Coronary artery (tissue), 2 donors: ENCODE results near the gene PPL.
"Not testable (repeated sequence)": the region's sequence is repeated elsewhere in the genome, so short reads cannot be mapped to it uniquely, and the experiment has no call there.

Experiments
- DNase-seq: peaks from one replicate; pipeline ENCODE4 v3.0.0-alpha.2; 2017; ENCODE audit warnings: low spot score
- H3K27ac ChIP-seq, 2 donors: fragments of 200-600 bp; sonication (generic); one replicate each; pipeline ENCODE4 v1.5.1; 2016 to 2019
- H3K4me3 ChIP-seq: fragments of 200-600 bp; sonication (generic); 2 replicates; pipeline ENCODE4 v1.5.1; 2016; ENCODE audit warnings: mild to moderate bottlenecking, moderate library complexity
- TF ChIP-seq, protein P1 (sequence below): fragments of 200-600 bp; sonication (generic); IDR thresholded peaks from one replicate; pipeline ENCODE4 v1.5.1; 2019; ENCODE audit warnings: antibody characterized with exemption

The PPL gene

GRCh38 chr16:4968879-4969483 is 32.0 kb upstream of the PPL start:
- Histone ChIP-seq H3K4me3 (no peak overlapping the region), H3K27ac (no peak overlapping the region)
- DNase-seq: no peak
- TF ChIP-seq, protein P1, sequence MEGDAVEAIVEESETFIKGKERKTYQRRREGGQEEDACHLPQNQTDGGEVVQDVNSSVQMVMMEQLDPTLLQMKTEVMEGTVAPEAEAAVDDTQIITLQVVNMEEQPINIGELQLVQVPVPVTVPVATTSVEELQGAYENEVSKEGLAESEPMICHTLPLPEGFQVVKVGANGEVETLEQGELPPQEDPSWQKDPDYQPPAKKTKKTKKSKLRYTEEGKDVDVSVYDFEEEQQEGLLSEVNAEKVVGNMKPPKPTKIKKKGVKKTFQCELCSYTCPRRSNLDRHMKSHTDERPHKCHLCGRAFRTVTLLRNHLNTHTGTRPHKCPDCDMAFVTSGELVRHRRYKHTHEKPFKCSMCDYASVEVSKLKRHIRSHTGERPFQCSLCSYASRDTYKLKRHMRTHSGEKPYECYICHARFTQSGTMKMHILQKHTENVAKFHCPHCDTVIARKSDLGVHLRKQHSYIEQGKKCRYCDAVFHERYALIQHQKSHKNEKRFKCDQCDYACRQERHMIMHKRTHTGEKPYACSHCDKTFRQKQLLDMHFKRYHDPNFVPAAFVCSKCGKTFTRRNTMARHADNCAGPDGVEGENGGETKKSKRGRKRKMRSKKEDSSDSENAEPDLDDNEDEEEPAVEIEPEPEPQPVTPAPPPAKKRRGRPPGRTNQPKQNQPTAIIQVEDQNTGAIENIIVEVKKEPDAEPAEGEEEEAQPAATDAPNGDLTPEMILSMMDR: no peak

DNA sequence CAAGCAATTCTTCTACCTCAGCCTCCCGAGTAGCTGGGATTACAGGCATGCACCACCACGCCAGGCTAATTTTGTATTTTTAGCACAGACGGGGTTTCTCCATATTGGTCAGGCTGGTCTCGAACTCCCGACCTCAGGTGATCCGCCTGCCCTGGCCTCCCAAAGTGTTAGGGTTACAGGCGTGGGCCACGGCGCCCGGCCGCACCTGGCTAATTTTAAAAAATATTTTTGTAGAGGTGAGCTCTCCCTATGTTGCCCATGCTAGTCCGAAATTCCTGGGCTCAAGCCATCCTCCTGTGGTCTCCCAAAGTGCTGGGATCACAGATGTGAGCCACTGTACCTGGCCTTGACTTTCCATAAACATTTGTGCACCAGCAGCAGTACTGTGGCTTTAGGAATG is 31.3 kb upstream of the PPL start:
- not testable (repeated sequence) for H3K4me3 ChIP-seq, DNase-seq, H3K27ac ChIP-seq

DNA sequence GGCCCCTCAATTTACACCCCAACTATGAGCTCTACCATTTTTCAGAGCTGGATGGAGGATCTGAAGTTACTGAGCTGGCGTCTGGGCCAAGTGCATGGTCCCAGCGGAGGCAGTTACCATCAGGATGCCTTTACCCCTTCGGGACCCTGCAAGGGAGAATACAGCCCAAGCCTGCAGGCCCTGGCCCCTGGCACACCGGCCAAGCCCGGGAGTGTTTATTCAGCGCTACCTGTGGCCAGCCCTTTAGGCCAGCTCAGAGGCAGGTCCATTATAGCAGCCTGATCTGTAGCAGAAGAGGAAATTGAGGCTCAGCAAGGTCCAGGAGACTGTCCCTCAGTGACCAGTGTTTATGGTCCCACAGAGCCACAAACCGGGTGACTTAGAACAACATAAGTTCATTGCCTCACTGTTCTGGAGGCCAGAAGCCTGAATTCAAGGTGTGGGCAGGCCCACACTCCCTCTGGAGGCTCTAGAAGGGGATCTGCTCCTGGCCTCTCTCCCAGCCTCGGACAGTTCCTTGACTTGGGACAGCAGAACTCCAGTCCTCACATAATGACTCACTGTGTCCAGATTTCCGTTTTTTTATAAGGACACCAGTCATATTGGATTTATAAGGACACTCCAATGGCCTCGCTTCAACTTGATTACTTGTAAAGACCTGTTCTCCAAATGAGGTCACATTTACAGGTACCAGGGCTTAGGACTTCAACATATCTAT is 29.9 kb upstream of the PPL start:
- Histone ChIP-seq H3K27ac (no peak overlapping the region), H3K4me3 (no peak overlapping the region)
- no peak for DNase-seq
- TF ChIP-seq, protein P1: no peak

- DNase-seq, H3K4me3 ChIP-seq, H3K27ac ChIP-seq: not testable (repeated sequence)
Measured at GRCh38 chr16:4963527-4963926, 26.6 kb upstream of the PPL start.

DNA sequence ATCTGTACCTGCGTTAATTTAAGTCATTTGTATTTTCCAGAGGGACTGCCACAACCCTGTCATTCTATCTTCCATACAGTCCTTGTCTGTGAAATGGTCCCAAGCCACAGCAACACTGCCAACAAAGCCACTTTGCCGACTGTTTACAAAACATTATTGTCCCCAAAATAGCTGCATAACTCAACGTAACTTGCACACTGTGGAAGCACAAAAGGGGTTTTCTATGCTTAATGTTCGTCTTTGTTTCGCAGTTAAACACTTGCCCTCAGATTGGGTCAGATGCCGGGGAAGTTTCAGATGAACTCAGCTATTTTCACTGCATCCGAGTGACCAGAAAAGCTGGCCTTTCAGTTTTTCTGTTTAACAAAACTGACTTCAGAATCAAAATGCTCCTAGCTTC is 25.8 kb upstream of the PPL start:
- TF ChIP-seq, protein P1: no peak
- no peak overlapping the region for H3K4me3 ChIP-seq
- H3K27ac ChIP-seq: no peak overlapping the region
- no peak for DNase-seq

DNA sequence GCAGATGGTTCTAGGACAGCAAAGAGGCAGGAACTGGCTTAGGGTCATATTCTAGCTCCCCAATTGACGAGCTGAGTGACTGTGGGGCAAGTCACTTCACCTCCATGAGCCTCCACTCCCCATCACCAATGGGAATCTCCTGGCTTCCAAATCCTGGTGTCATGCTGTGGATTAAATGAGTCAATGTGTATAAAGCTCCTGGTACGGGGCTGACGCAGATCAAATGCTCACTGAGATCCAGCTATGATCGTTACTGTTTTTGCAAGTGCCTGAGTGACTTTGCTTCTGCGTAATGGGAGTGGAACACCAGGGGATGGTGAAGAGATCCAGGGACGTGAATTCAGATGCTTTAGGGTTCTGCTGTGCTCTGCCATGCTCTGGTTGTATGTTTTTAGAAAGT is 23.6 kb upstream of the PPL start:
- no peak overlapping the region for H3K4me3 ChIP-seq
- DNase-seq: no peak
- no peak overlapping the region for H3K27ac ChIP-seq
- TF ChIP-seq, protein P1: no peak

DNA sequence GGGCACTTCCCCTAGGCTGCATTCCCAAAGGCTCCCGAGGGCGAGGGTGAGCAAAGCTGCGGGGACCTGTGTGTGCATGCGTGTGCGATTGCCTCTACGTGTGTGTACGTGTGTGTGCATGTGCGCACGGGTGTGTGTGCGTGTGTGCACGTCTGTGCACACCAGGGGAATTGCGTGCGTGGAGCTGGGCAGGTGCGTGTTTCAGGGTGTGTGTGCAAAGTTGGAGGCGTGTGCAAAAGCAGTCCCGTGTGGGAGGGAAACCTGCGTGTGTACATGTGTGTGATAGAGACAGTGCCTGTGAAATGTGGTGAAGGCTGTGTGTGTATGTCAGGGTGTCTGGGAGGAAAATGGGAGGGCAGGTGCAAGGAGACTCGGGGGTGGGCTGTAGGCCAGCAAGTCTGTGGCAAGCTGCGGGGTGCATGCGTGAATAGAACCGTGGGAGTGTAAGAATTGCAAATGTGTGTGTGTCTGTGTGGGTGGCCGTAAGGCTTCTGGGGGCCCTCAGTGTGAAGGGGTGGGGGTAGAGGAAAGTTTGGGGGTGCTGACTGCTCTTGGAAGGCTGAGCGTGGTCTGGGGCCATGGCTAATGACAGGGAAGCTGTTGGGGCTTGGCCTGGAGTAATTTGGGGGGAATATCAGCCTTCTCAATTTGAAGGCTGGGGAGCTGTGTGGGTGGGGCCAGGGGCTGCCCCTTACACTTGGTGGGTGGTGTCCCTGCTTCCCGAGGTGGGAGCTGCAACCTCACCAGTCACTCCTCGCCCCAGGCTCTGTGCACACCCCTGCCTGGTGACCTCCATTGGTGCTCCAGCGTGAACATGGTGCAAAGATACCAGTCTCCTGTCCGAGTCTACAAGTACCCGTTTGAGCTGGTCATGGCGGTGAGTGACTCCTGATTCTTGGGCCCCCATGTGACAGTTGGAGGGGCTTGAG is 21.8 kb upstream of the PPL start:
- H3K4me3 ChIP-seq: peak overlapping the region; percentile 64
- TF ChIP-seq, protein P1: no peak

More for the DNA sequence above, 21.8 kb upstream of the PPL start:
- no peak overlapping the region for H3K27ac ChIP-seq
- no peak for DNase-seq
